SK-N-SH (cell line): ENCODE measurements around the gene CDIPT.
"Not testable (repeated sequence)": the region's sequence is repeated elsewhere in the genome, so short reads cannot be mapped to it uniquely, and the experiment has no call there.

Source experiments
- FOXM1 ChIP-seq: IDR thresholded peaks from 2 replicates; pipeline ENCODE4 v1.4.0; 2012; ENCODE audit warnings: low read depth, mild to moderate bottlenecking
- JUND ChIP-seq: IDR thresholded peaks from 2 replicates; pipeline ENCODE4 v1.4.0; 2012
- POLR2AphosphoS5 ChIP-seq: IDR thresholded peaks from 2 replicates; pipeline ENCODE4 v1.6.1; 2012; ENCODE audit warnings: low read depth, low read length
- TAF1 ChIP-seq: IDR thresholded peaks from 2 replicates; pipeline ENCODE4 v1.6.1; 2012; ENCODE audit warnings: low read depth, mild to moderate bottlenecking, low read length, moderate library complexity, borderline replicate concordance
- TF ChIP-seq, protein P1 (sequence below): fragments of 200-600 bp; sonication (generic); IDR thresholded peaks from 2 replicates; pipeline ENCODE4 v1.6.1; 2017; ENCODE audit warnings: antibody characterized with exemption, mild to moderate bottlenecking, moderate library complexity
- TF ChIP-seq, protein P2 (sequence below): IDR thresholded peaks from 2 replicates; pipeline ENCODE4 v1.6.1; 2012; ENCODE audit warnings: mild to moderate bottlenecking, low read depth, low read length, moderate library complexity

DNA sequence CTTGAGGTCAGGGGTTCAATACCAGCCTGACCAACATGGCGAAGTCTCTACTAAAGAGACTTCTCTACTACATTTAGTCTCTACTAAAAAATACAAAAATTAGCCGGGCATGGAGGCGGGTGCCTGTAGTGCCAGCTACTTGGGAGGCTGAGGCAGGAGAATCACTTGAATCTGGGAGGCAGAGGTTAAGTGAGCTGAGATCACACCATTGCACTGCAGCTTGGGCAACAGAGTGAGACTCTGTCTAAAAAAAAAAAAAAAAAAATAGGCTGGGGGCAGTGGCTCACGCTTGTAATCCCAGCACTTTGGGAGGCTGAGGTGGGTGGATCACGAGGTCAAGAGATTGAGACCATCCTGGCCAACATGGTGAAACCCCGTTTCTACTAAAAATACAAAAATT is 46.8 kb upstream of the CDIPT start:
- TF ChIP-seq, protein P1, sequence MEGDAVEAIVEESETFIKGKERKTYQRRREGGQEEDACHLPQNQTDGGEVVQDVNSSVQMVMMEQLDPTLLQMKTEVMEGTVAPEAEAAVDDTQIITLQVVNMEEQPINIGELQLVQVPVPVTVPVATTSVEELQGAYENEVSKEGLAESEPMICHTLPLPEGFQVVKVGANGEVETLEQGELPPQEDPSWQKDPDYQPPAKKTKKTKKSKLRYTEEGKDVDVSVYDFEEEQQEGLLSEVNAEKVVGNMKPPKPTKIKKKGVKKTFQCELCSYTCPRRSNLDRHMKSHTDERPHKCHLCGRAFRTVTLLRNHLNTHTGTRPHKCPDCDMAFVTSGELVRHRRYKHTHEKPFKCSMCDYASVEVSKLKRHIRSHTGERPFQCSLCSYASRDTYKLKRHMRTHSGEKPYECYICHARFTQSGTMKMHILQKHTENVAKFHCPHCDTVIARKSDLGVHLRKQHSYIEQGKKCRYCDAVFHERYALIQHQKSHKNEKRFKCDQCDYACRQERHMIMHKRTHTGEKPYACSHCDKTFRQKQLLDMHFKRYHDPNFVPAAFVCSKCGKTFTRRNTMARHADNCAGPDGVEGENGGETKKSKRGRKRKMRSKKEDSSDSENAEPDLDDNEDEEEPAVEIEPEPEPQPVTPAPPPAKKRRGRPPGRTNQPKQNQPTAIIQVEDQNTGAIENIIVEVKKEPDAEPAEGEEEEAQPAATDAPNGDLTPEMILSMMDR, result not testable (repeated sequence)
- TF ChIP-seq TAF1, JUND, FOXM1, POLR2AphosphoS5: not testable (repeated sequence)
- TF ChIP-seq, protein P2, sequence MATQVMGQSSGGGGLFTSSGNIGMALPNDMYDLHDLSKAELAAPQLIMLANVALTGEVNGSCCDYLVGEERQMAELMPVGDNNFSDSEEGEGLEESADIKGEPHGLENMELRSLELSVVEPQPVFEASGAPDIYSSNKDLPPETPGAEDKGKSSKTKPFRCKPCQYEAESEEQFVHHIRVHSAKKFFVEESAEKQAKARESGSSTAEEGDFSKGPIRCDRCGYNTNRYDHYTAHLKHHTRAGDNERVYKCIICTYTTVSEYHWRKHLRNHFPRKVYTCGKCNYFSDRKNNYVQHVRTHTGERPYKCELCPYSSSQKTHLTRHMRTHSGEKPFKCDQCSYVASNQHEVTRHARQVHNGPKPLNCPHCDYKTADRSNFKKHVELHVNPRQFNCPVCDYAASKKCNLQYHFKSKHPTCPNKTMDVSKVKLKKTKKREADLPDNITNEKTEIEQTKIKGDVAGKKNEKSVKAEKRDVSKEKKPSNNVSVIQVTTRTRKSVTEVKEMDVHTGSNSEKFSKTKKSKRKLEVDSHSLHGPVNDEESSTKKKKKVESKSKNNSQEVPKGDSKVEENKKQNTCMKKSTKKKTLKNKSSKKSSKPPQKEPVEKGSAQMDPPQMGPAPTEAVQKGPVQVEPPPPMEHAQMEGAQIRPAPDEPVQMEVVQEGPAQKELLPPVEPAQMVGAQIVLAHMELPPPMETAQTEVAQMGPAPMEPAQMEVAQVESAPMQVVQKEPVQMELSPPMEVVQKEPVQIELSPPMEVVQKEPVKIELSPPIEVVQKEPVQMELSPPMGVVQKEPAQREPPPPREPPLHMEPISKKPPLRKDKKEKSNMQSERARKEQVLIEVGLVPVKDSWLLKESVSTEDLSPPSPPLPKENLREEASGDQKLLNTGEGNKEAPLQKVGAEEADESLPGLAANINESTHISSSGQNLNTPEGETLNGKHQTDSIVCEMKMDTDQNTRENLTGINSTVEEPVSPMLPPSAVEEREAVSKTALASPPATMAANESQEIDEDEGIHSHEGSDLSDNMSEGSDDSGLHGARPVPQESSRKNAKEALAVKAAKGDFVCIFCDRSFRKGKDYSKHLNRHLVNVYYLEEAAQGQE, result not testable (repeated sequence)
